GDM1 (cell line): Measurements from ENCODE around the gene RNASEH2B.
A peak's percentile ranks its signal among the peaks of the same experiment; 100 is the strongest.

Source experiments
- DNase-seq: peaks from one replicate; lab custom pipeline; 2025; lab: John Stamatoyannopoulos, UW

The RNASEH2B gene

DNA sequence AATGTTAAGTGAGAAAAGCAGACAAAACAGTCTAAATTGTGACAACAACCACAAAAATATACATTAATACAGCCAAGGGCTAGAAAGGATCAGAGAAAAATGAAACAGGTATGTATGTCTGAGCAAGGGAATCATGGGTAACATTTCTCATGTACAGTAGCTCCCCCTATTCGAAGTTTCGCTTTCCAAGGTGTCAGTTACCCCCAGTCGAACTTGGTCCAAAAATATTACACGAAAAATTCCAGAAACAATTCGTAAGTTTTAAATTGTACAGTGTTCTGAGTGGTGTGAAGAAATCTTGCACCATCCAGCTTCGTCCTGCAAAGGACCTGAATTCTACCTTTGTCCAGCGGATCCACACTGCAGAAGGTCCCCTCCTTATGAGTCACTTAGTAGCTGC is 1.8 kb upstream of the RNASEH2B start:
- DNase-seq = no peak

- no peak for DNase-seq
Observed at GRCh38 chr13:50908371-50908770, 1.2 kb upstream of the RNASEH2B start.

DNA sequence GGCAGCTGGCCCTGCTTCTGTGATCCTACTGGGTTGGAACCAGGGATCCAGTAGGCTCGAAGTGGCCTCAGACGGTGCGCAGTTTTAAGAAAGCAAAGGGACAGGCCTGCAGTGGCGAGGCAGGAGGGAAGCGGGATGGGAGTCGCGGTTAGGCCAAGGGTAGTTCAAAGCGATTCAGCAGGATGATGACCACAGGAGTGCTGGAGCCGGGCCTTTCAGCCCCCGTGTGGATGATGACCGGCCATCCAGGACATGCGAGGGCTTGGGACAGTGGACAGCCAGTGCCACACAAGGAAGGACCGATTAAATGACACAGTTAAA is 854 bp downstream of the RNASEH2B start:
- peak; percentile 62 for DNase-seq

DNA sequence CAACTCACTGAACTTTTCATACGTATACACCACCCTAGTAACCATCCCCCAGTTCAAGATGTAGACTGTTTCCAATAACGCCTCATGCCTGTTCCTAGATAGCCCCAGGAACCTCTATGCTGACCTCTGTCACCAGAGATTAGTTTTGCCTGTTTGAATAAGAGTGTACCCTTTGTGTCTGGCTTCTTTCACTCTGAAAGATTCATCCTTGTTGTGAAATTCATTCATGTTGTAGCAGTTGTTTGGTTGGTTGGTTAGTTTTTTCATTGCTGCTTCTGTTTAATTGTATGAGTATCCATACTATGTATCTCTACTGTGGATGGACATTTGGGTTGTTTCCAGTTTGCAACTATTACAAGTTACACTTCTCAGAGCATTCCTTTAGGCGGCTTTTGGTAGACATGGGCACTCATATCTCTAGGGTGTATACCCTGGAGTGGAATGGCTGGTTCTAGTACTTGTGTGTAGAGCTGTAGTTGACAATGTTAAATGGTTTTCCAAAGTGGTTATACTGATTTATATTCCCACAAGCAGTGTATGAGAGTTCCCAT is 1.6 kb downstream of the RNASEH2B start:
- DNase-seq = peak; percentile 30

GRCh38 chr13:50911937-50912795 is 2.6 kb downstream of the RNASEH2B start:
- peak; percentile 98 for DNase-seq

DNA sequence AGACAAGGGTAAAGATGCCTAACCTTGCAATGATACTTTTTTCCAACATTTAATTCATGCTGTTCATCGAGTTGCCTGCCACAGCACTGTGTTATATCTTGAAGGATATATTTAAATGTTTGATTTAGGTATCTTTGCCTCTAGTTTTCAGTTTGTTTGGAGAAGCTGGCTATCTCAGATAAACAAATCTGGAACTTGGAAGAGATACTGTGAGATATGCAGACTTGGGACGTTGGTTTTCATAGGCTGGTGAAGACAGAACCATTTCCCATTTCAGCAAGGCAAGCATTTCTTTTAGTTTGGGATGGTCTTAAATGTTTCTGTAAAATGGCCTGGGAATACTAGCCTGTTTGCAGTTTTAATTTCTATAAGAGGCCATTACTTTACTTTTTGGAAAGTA is 3.3 kb downstream of the RNASEH2B start:
- no peak for DNase-seq

- DNase-seq = no peak
Observed at GRCh38 chr13:50914176-50914700, 4.6 kb downstream of the RNASEH2B start.

DNA sequence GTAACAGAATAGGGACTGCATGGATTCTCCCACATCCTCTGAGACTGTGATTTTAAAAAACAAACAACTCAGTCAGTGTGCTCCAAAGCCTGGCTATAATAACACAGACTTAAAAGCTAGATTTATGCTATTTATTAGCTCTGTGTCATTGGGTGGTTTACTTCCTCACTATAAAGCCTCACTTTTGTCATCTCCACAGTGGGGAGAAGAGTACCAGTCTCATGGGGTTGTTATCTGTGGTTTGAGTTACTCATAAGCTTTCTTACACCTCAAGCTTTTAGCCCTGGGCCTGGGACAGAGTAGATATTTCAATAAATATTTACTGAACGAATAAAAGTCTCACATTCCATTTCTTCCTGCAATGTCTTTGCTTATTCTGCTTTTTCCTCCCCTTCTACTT is 5.3 kb downstream of the RNASEH2B start:
- DNase-seq = no peak

DNA sequence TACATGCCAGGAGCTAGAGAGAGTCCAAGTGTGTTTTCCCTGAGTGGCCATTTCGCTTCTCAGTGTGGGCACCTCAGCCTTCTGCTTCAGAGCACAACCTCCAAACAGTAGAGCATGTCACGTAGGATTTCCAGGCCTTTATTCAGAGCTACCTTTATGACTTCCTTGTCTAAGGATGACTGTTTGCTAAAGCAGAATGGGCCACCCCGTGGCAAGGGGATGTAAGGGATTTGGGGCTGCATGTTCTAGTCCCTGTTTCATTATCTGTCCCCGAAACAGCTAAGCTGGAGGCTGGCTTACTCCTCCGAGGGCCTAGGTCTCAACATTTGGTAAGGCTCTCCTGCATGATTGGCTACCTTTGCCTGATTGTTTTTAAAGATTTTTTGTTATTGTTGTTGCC is 6.0 kb downstream of the RNASEH2B start:
- no peak for DNase-seq

DNA sequence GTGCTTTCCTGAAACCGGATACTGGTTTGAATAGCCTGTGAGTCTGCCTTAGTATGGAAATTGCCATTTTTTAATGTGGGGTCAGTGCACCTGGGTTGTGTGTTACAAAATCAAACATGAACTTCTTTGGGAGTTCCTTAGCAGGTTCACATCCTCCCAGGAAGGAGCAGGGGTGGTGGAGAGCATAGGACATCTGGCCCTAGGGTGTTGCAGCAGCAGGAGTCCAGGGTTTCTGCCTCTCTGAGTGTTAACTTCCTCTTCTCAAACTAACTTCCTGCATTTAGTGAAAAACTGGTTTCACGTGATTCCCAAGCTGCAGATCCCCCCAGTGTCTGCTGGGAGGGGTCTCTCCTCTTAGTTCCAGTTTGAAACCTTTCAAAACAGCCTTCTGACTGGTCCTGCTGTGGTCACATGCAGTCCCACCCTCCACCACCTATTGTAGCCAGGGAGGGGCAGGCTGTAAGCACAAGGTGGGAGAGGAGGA is 7.2 kb downstream of the RNASEH2B start:
- peak; percentile 79 for DNase-seq

DNA sequence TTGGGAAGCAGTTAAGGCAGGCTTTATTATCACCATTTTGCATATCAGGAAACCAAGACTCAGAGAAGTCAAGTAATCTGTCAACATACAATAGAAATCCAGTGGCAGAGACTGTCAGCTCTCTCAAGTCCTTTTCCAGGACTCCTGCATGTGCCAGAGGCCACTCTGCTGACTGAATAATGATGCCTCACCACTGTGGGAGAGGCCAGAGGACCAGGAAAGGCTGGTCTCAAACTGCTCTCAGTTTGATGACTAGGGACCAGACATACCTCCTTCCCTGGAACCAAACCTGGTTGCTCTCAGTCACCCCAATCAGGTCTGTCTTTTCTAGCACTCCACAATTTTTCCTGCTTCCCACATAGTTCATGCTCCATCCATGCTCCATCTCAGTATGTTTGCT is 8.0 kb downstream of the RNASEH2B start:
- no peak for DNase-seq

DNA sequence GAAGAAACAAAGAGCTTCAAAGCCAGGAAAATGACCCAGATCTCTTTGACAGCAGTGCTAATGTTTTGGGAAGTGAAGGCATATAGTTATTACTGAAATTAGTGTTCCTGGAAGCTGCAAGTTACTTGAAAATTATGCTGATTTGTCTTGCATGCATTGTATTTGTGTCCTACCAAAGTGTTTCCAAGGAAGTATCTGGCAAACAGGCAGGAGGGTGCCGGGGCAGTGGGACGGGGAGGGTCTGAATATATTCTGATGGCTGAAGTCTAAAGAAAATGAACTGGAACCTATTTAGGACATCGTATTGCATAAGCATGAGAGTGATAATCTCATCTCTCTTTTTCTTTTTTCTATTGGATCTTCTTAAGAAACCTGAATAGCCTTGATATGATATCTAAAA is 9.0 kb downstream of the RNASEH2B start:
- DNase-seq = no peak

- DNase-seq = no peak
Observed at GRCh38 chr13:50919277-50919676, 9.7 kb downstream of the RNASEH2B start.

GRCh38 chr13:50921706-50922105 is 12.1 kb downstream of the RNASEH2B start:
- no peak for DNase-seq

DNA sequence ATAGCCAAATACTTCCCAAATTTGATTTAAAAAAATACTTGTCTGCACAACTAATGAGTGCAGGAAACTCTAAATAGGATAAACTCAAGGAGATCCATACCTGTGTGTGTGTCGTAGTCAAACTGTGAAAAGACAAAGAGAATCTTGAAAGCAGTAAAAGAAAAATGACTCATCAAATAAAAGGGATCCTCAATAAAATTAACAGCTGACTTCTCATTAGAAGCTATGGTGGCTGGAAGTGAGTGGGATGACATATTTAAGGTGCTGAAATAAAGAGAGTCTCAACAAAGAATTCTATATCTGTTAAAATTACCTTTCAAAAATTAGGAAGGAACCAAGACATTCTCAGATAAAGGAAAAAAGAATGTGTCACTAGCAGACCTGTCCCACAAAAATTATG is 13.7 kb downstream of the RNASEH2B start:
- no peak for DNase-seq

DNA sequence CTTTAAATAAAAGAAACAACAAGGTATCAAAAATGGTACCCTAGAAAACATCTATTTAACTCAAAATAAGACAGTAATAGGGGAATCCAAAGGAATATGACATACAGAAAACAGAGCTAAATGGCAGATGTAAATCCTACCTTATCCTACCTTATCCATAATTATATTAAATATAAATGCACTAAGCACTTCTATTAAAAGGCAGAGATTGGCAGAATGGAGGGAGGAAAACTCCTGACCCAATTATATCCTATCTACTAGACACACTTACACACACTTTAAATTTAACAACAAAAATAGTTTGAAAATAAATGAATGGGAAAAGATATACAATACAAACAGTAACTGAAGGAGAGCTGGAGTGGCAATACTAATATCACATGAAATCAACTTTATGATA is 14.4 kb downstream of the RNASEH2B start:
- no peak for DNase-seq

DNA sequence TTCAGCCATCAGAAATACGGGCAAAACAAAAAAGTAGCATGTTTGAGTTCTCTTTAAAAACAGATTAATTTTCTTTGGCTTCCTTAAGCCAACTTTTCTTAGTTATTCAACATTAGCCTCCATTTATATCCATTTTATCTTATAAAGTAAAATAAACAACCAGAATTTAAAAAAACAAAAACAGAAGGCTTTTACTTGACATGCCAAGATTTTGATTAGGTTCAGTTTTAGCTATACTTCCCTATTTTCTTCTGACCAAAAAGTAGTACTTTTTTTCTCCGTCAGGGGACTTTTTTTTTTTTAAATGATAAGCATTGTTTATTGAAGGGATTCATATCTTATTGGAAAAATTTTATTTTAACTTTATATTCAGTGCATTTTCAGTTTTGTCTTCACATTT is 18.1 kb downstream of the RNASEH2B start:
- no peak for DNase-seq

DNA sequence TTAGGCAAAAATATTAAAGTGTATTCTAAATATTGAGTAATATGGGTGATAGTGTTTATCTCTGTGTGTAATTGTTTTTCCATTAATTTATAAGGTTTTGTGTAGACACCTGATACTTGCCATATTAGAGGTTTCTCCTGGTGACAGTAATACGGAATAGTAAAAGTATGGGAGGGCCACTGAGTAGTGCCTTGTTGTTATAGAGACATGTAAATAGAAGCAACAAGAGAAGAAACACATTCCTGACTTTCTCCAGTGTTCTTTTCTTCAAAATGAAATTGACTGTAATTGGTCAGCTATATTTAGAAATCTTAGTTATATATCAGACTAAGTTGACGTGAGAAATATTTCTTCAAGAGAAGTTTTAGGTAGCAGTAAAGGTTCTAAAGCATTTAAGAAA is 18.5 kb downstream of the RNASEH2B start:
- DNase-seq = no peak

- DNase-seq = no peak
Observed at GRCh38 chr13:50928659-50929462, 19.3 kb downstream of the RNASEH2B start.

- no peak for DNase-seq
Observed at GRCh38 chr13:50932091-50932490, 22.5 kb downstream of the RNASEH2B start.

GRCh38 chr13:50934735-50935435 is 25.3 kb downstream of the RNASEH2B start:
- no peak for DNase-seq

- DNase-seq = no peak
Observed at GRCh38 chr13:50936679-50937078, 27.1 kb downstream of the RNASEH2B start.
